GM18498 (cell line): ENCODE data around the gene VCAN.

Experiments
- ATAC-seq: cut with Tn5 transposase; IDR thresholded peaks from one replicate; pipeline ENCODE4 v1.9.1; 2021; ENCODE audit warnings: mild to moderate bottlenecking, moderate library complexity; ENCODE audit not compliant: unreplicated experiment

VCAN gene

DNA sequence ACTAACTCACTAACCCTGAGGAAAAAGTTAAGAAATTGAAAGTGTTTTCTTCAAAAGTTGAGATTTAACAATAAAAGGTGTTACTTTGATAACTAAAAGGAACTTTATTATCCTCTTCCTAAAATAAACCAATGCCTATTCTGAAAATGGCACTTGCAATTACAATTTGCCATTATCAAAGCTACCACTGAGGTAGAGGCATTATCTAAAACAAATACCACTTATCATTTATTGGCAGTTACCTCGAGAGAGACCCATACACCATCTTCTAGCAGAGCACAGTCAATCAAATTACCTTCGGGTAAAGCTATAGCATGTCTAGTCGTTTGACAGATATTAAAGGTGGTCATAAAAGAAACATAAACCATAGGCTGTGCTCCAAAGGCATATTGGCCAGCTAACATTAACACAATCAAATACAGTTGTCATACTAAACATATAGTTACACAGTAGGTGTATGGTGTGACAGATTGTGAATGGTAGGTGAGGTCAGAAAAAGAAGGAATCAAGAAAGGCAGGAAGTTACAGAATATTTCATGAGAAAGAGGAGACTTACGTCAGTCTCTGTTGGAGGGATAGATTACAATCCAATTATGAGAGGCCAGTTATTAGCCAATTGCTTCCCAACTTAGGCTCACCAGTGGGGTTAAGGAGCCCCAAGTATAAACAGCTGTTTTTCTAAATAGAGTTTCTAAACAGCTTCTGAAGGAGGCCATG lies 56.3 kb downstream of the VCAN start:
- ATAC-seq: no peak

DNA sequence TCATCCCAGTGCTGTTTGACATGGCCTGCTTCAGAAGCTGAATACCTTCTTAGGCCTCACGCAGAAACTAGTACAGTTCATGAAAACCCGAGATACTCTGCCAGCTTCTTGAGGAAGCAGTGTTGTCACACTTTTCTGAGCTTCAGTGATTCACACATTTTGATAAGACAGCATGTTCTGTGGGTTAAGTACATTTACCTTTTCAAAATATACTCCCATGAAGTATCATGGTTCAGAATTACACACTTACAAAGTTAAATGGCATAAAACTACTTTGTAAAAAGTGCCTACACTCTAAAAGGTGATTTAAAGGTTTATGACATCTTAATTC lies 56.9 kb downstream of the VCAN start:
- no peak for ATAC-seq

DNA sequence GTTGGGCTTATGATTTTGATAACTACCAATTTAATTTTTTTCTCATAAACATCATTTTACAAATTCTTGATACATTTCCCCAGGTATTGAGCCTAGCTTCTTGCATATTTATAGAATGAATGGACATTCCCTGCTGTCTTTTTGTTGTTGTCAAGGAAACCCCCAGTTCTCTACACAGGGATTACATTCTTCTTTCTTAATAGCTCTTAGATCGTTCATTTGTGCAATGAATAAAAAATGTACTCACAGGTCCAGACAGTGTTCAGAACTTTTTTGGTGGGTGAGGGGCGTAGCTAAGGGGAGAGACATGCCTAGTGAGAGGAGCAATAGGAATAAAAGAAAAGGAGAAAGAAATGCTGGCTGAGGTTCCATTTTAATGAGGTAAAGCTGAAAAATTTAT lies 58.6 kb downstream of the VCAN start:
- no peak for ATAC-seq

DNA sequence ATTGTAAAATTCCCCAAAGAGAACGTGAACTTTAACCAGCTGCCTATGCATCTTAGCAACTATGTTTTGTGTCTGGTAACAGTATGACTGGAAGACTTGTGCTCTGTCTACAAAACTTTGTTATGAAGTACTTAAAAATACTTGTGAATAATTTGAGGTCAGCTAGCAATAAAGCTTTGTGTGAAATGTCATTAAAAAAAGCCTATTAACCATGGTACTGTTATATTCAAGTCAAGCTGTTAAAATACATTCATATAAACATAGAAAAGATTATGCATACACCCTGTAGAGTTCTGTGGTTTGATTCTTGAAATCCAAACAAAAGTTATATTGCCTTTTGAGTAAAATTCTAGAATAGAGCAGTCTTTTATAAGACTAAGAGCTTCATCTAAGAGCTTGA lies 60.1 kb downstream of the VCAN start:
- no peak for ATAC-seq

DNA sequence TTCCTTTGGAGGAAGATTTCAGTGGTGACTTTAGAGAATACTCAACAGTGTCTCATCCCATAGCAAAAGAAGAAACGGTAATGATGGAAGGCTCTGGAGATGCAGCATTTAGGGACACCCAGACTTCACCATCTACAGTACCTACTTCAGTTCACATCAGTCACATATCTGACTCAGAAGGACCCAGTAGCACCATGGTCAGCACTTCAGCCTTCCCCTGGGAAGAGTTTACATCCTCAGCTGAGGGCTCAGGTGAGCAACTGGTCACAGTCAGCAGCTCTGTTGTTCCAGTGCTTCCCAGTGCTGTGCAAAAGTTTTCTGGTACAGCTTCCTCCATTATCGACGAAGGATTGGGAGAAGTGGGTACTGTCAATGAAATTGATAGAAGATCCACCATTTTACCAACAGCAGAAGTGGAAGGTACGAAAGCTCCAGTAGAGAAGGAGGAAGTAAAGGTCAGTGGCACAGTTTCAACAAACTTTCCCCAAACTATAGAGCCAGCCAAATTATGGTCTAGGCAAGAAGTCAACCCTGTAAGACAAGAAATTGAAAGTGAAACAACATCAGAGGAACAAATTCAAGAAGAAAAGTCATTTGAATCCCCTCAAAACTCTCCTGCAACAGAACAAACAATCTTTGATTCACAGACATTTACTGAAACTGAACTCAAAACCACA lies 67.4 kb downstream of the VCAN start:
- peak; percentile 88 for ATAC-seq

DNA sequence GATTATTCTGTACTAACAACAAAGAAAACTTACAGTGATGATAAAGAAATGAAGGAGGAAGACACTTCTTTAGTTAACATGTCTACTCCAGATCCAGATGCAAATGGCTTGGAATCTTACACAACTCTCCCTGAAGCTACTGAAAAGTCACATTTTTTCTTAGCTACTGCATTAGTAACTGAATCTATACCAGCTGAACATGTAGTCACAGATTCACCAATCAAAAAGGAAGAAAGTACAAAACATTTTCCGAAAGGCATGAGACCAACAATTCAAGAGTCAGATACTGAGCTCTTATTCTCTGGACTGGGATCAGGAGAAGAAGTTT lies 67.9 kb downstream of the VCAN start:
- ATAC-seq: no peak

DNA sequence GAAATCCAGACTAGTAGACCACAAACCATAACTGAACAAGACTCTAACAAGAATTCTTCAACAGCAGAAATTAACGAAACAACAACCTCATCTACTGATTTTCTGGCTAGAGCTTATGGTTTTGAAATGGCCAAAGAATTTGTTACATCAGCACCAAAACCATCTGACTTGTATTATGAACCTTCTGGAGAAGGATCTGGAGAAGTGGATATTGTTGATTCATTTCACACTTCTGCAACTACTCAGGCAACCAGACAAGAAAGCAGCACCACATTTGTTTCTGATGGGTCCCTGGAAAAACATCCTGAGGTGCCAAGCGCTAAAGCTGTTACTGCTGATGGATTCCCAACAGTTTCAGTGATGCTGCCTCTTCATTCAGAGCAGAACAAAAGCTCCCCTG lies 68.6 kb downstream of the VCAN start:
- ATAC-seq: no peak

DNA sequence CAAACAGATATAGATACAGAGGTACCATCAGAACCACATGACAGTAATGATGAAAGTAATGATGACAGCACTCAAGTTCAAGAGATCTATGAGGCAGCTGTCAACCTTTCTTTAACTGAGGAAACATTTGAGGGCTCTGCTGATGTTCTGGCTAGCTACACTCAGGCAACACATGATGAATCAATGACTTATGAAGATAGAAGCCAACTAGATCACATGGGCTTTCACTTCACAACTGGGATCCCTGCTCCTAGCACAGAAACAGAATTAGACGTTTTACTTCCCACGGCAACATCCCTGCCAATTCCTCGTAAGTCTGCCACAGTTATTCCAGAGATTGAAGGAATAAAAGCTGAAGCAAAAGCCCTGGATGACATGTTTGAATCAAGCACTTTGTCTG lies 69.2 kb downstream of the VCAN start:
- ATAC-seq: no peak

DNA sequence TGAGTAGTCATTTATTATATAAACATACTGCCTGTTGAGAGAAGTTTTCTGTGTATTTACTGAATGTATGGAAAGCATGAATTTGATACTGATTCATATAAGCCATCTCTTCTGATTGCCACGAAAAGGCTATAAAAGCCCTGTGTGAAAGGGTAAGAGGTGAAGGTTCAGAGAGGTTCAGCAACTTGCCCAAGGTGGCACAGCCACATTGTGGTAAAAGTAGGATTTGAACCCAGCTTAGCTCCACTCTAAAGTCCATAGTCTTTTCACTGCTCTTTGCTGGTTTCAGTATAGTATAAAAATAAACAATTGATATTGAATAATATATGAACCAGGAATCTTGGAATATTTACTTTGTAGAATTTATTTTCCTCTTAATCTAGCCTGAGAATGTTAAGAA lies 71.3 kb downstream of the VCAN start:
- no peak for ATAC-seq

DNA sequence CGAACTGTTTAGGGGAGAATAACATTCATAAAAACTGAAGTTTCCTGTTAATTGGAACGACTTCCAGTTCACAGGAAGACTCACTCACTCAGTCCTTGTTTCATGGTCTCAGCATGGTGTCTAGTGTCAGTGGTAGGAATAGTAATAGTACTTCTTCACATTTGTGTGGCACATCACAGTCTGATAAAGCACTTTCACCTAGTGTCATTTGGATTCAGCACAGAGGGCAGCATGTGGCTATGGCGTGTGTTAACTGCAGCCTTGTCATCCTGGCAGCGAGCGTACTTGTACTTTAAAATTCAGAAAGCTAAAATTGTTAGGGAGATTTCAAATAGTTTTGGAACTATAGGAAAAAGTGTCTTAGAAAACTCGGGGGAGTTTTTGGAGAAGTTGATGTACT lies 72.4 kb downstream of the VCAN start:
- ATAC-seq: no peak

DNA sequence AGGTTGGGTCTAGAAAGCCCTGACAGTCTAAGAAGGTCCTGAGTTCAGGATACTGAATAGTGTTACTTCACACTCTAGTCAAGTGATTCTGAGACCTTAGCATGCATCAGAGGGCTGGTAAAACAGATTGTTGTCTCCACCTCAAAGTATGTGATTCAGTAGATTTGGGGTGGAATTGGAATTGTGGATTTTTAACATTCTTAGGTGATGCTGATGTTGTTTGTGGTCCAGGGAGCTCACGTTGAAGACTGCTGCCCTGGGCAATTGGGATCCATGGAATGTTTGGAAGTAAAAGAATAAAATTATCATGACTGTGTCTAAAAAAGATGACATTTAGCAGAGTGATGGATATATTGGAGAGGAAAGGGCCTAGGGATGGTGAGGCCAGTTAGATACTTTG lies 75.6 kb downstream of the VCAN start:
- ATAC-seq: no peak

DNA sequence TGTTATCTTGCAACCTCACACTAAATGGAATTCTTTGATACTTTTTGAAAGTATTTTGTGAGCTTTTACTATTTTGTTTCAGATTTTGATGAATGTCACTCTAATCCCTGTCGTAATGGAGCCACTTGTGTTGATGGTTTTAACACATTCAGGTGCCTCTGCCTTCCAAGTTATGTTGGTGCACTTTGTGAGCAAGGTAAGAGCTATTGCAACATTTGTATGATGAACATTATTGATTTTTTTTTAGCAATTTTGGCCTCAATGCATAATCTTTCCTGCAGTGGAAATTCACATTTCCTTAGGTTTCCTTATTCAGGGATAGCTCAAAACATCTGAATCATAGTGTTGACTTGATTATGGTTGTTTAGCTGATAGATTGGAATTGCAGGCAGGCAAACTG lies 76.3 kb downstream of the VCAN start:
- ATAC-seq: no peak

DNA sequence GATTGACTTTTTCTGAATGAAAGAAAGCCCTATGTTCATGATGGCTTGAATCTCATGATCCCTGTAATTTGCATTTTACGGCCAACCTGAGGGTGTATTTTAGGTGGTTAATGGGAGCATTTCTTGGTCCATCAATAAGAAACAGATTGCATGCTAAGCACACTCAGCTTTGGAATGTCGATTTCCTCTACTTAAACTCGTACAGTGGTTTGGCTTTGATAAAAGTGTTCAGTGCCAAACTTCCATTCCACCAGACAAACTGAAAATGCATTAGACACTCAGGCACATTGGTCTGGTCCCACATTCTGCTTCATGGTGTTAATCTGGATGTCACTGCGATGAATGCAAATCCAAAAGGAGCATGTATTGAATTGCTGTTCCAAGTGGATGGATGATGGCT lies 77.0 kb downstream of the VCAN start:
- ATAC-seq: no peak

DNA sequence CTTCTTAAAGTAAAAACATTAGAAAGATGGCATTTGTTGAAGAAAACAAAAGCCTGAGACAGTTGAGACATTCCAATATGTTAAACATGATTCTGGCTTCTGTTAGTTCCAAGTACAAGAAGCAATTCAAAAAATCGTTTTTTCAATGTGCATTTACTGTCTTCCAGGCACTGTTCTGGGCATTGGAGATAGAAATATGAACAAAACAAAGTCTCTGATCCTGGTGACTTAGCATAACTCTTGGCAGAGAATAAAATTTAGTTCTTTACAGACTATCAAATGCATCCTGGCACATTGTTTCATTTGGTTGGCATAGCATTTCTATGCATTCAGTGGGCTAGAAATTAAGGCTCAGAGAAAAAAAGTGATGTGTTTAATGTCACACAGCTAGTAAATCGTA lies 77.5 kb downstream of the VCAN start:
- ATAC-seq: no peak

DNA sequence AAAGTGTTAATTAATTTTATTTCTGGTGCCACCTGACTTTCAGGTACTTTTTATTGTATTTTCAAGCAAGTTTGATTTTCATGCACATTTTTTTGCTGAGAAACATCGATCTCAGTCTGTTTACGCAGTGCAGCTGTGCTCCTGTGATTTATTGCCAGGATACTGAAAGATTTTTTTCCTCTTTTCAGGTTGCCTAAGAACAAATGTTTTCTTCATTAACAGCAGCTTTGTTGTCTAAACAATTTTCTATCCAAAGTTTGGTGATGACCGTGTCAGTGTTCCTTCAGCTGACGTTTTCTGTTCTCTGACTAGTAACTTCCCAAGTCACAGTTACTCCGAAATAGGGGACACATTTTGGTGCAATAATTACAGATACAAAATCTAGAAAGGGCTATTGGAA lies 78.1 kb downstream of the VCAN start:
- no peak for ATAC-seq

DNA sequence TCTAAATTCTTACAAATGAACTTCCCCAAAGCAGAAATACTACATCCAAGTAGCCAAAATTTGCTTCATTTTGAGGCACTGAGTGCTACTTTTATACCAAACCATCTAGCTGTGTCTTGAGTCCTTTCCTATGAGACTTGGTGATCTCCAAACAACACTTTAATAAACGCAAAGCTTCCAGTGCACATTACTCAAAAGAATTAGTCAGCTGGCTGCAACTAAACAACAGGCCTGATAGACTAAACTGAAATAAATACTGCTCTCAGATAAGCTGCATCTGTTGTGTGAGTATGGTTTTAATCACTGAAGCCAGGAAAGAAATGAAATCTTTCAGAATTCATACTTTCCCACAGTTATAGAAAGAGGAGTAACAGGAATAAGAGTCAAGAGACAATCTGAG lies 80.3 kb downstream of the VCAN start:
- no peak for ATAC-seq

DNA sequence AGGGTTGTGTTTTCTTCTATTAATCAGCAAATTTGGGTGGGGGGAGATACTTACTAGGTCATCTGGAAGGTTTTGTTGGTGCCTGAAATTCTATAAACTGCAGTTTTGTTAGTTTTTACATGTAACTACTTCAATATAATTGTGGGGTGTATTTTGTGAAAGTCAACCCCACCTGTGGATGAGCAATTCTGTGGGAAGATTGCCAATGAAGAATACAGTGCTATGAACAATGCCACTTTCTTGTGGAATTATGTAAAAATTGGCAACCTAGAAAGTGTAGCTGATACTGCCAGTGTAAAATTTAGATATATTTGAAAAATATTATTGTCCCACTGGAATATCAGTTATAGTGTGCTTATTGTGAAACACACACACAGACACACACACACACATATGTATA lies 80.7 kb downstream of the VCAN start:
- ATAC-seq: no peak

DNA sequence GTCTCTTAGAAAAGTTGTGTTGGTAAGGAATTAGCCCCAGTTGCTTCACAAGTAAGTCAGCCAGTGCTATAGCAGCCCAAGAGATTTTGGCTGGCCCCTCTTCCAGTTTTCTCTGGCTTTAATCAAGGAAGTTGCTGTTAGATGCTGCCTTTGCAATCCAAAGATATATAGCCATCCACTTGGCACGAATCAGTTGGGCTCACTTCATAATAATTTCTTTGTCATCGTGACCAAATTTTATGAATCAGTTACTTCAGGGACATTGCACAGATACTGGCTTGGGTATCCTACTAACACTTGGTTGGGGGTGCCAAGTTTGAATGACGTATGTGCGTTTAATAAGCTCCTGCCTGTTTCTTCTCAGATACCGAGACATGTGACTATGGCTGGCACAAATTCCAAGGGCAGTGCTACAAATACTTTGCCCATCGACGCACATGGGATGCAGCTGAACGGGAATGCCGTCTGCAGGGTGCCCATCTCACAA lies 81.5 kb downstream of the VCAN start:
- ATAC-seq: no peak

DNA sequence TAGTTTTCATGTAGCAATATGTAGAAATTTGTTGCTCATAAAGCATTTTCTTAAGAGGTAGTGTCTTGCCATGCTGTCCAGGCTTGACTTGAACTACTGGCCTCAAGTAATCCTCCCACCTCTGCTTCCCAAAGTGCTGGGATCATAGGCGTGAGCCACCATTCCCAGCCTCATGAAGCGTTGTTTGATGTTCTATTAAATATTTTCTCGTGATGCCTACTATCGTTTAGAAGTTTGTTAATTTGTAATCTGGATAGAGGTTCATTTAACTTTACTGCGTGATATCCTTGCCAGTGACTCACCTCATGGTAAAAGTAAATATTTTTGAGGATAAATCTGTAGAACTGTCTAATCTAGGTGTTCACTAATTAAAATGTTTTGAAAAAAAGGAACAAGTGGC lies 82.6 kb downstream of the VCAN start:
- ATAC-seq: no peak

DNA sequence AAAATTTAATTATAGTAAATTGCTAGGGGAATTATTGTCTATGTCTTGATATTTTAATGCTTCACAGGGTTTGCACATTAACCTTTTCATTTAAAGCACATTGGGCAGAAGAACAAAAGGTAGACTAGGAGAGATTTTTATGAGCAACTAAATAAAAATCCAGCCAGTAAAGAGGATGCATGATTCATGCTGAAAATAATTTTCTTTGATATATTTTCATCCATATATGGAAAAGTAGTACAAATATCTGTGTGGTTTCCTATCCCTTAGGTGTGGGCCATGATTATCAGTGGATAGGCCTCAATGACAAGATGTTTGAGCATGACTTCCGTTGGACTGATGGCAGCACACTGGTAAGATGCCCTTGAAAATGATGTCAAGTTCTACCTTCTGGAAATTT lies 83.1 kb downstream of the VCAN start:
- no peak for ATAC-seq

DNA sequence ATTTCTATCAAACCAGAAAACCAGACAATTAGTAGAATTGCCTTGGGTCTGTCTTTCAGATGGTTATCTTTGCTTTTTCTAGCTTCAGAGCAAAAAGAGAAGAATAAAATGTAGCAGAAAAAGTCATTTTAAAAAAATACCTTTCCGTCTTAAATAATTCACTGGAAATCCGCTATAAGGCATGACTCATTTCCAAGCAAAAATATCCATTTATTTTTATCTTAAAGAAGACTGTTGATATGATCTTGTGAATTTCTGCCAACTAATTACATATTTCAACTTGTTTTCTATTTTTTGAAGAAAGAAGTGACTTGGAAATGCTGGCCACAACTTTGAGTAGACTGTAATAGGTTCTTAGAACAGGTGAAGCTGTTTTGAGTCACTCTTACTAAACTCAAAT lies 83.7 kb downstream of the VCAN start:
- no peak for ATAC-seq

DNA sequence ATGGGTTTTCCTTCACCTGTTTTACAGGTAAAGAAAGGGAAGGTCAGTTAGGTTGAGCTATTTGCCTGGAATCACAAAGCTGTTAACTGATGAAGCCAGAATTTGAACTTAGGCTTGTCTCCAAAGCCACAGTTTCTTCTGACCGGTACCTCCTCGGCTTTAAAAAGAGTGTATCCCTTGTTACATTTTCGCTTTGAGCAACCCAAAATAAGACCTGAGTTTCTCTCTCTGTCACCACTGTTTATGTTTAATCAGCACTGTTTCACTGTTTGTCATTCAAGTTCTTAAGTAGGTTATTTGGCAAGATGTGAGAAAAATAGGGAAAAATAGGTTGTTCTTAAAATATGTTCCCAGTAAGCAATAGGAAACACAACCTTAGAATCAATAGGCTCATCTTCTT lies 84.6 kb downstream of the VCAN start:
- peak; percentile 79 for ATAC-seq

DNA sequence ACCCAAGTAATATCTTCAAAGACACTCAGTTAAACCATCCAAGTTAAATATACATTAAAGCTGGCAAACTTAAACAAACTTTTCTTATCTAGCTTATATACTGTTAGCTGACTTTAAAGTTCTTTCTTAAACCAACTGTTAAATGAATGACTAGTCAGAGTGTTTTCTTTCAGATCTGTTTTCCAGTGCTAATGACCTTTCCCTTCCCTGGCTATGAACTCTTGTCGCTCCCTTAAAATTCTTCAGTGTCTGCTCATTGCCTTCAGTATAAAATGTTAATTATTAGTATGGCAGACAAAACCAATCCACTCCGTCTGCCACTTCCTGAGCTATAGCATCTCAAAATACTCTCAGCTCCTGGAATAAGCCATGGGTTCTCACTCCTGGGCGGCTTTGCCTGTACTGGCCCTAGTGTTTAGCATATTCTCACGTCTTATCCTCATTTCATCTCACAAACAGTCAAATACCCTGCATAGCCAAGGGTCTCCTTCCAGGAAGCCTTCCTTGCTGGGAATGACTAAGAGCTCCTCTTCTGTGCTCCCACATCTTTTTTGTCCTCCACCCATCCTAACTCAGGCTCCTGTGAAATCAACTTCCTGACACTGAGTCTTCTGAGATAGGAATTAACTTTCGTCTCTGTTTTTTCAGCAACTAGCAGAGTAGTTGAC lies 87.7 kb downstream of the VCAN start:
- no peak for ATAC-seq
